ENCODE measurements around the gene CCSER1.

GRCh38 chr4:90544532-90545045 lies 417.4 kb downstream of the CCSER1 start:
- TF ChIP-seq, protein P1, sequence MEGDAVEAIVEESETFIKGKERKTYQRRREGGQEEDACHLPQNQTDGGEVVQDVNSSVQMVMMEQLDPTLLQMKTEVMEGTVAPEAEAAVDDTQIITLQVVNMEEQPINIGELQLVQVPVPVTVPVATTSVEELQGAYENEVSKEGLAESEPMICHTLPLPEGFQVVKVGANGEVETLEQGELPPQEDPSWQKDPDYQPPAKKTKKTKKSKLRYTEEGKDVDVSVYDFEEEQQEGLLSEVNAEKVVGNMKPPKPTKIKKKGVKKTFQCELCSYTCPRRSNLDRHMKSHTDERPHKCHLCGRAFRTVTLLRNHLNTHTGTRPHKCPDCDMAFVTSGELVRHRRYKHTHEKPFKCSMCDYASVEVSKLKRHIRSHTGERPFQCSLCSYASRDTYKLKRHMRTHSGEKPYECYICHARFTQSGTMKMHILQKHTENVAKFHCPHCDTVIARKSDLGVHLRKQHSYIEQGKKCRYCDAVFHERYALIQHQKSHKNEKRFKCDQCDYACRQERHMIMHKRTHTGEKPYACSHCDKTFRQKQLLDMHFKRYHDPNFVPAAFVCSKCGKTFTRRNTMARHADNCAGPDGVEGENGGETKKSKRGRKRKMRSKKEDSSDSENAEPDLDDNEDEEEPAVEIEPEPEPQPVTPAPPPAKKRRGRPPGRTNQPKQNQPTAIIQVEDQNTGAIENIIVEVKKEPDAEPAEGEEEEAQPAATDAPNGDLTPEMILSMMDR (IDR thresholded peaks at IDR 0.05; ENCODE audit: low read length): no peak
- no peak for TF ChIP-seq EZH2 (IDR thresholded peaks at IDR 0.05; ENCODE audit: borderline replicate concordance, low read length)

Measured in OCI-LY1 (cell line).